Stimulated activated CD8-positive, alpha-beta memory T cell treated with anti-CD3 and anti-CD28 coated beads, Interleukin-7, amount 100 ng/mL, for 1 hour (primary cell): ENCODE results near the gene CCDC40.

ENCODE experiments used
- DNase-seq, 2 donors: peaks; one replicate each; pipeline ENCODE4 v3.0.0-alpha.2; 2020; ENCODE audit warnings: low read depth in 2 of 2

The CCDC40 gene

GRCh38 chr17:80101946-80102663 lies 65.7 kb downstream of the CCDC40 start:
- no peak for DNase-seq

- no peak for DNase-seq
Observed at GRCh38 chr17:80102664-80103448, 66.4 kb downstream of the CCDC40 start.

- no peak for DNase-seq
Observed at GRCh38 chr17:80103449-80104085, 67.1 kb downstream of the CCDC40 start.

- DNase-seq = no peak
Observed at GRCh38 chr17:80104321-80104955, 68.0 kb downstream of the CCDC40 start.

GRCh38 chr17:80104956-80105375 lies 68.5 kb downstream of the CCDC40 start:
- DNase-seq = no peak

- no peak for DNase-seq
Observed at GRCh38 chr17:80105762-80106161, 69.3 kb downstream of the CCDC40 start.

- no peak for DNase-seq
Observed at GRCh38 chr17:80106176-80106575, 69.7 kb downstream of the CCDC40 start.

- no peak for DNase-seq
Observed at GRCh38 chr17:80106751-80107150, 70.3 kb downstream of the CCDC40 start.

- no peak for DNase-seq
Observed at GRCh38 chr17:80107231-80108021, 71.0 kb downstream of the CCDC40 start.

GRCh38 chr17:80108036-80108971 lies 71.9 kb downstream of the CCDC40 start:
- no peak for DNase-seq

GRCh38 chr17:80109066-80109660 lies 72.7 kb downstream of the CCDC40 start:
- DNase-seq = no peak

GRCh38 chr17:80109713-80110446 lies 73.4 kb downstream of the CCDC40 start:
- no peak for DNase-seq

- DNase-seq = no peak
Observed at GRCh38 chr17:80110447-80110812, 74.0 kb downstream of the CCDC40 start.

GRCh38 chr17:80110927-80111701 lies 74.7 kb downstream of the CCDC40 start:
- no peak for DNase-seq

GRCh38 chr17:80111702-80112470 lies 75.4 kb downstream of the CCDC40 start:
- DNase-seq = no peak

GRCh38 chr17:80112471-80113032 lies 76.1 kb downstream of the CCDC40 start:
- DNase-seq = no peak

- no peak for DNase-seq
Observed at GRCh38 chr17:80113033-80113484, 76.6 kb downstream of the CCDC40 start.
